Astrocyte (in vitro differentiated cells and primary cell): ENCODE measurements around the gene TRAF6. TPM values are rescaled to one million over a fixed set of nuclear protein-coding genes. Genes with fewer than 3 reads are reported as not detected.

Source experiments
- DNase-seq: peaks from one replicate; pipeline ENCODE4 v3.0.0-alpha.2; 2010; ENCODE audit warnings: low read depth
- FAIRE-seq: peaks from 2 replicates; lab custom pipeline; 2011; peaks lifted over from hg19 to GRCh38; lab: Jason Lieb, UNC
- H2AFZ ChIP-seq: 2 replicates; pipeline ENCODE4 v1.6.0; 2012; ENCODE audit warnings: low read depth, low read length, inconsistent platforms
- H3K27ac ChIP-seq: 2 replicates; pipeline ENCODE4 v1.5.1; 2011; ENCODE audit warnings: low read depth, low read length, inconsistent platforms
- H3K27me3 ChIP-seq: 2 replicates; pipeline ENCODE4 v1.6.0; 2011; ENCODE audit warnings: low read length, inconsistent platforms; ENCODE audit not compliant: insufficient read depth
- H3K36me3 ChIP-seq: 2 replicates; pipeline ENCODE4 v1.5.1; 2011; ENCODE audit warnings: low read length, inconsistent platforms; ENCODE audit not compliant: insufficient read depth
- H3K4me1 ChIP-seq: 2 replicates; pipeline ENCODE4 v1.5.1; 2011; ENCODE audit warnings: low read length, inconsistent platforms; ENCODE audit not compliant: insufficient read depth
- H3K4me2 ChIP-seq: 2 replicates; pipeline ENCODE4 v1.6.0; 2012; ENCODE audit warnings: low read length, inconsistent platforms
- H3K4me3 ChIP-seq: 2 replicates; pipeline ENCODE4 v1.5.1; 2011; ENCODE audit warnings: low read depth, mild to moderate bottlenecking, low read length, inconsistent platforms; ENCODE audit not compliant: insufficient read depth
- H3K79me2 ChIP-seq: 2 replicates; pipeline ENCODE4 v1.6.0; 2012; ENCODE audit warnings: mild to moderate bottlenecking, low read length, inconsistent platforms; ENCODE audit not compliant: insufficient read depth
- H3K9ac ChIP-seq: 2 replicates; pipeline ENCODE4 v1.6.0; 2012; ENCODE audit warnings: mild to moderate bottlenecking, low read length, inconsistent platforms
- H3K9me3 ChIP-seq: 2 replicates; pipeline ENCODE4 v1.5.1; 2012; ENCODE audit warnings: low read depth, mild to moderate bottlenecking, low read length, inconsistent platforms; ENCODE audit not compliant: insufficient read depth
- H4K20me1 ChIP-seq: 2 replicates; pipeline ENCODE4 v1.6.0; 2012; ENCODE audit warnings: low read length, inconsistent platforms; ENCODE audit not compliant: insufficient read depth
- H3K27ac Mint-ChIP-seq: one replicate; pipeline ENCODE4 v1.8.0; 2021; ENCODE audit warnings: mild to moderate bottlenecking, mixed read lengths; ENCODE audit not compliant: unreplicated experiment
- H3K27me3 Mint-ChIP-seq: one replicate; pipeline ENCODE4 v1.8.0; 2021; ENCODE audit warnings: low read depth, mixed read lengths; ENCODE audit not compliant: unreplicated experiment
- H3K36me3 Mint-ChIP-seq: one replicate; pipeline ENCODE4 v1.8.0; 2021; ENCODE audit warnings: low read depth, mixed read lengths; ENCODE audit not compliant: unreplicated experiment
- H3K4me1 Mint-ChIP-seq: one replicate; pipeline ENCODE4 v1.8.0; 2021; ENCODE audit warnings: low read depth, mixed read lengths; ENCODE audit not compliant: unreplicated experiment
- H3K4me3 Mint-ChIP-seq: one replicate; pipeline ENCODE4 v1.8.0; 2021; ENCODE audit warnings: mild to moderate bottlenecking, moderate library complexity, mixed read lengths; ENCODE audit not compliant: unreplicated experiment
- H3K9me3 Mint-ChIP-seq: one replicate; pipeline ENCODE4 v1.8.0; 2021; ENCODE audit warnings: mild to moderate bottlenecking, mixed read lengths; ENCODE audit not compliant: unreplicated experiment
- CTCF ChIP-seq: IDR thresholded peaks from 2 replicates; pipeline ENCODE4 v1.5.1; 2011; ENCODE audit warnings: low read depth, mild to moderate bottlenecking, inconsistent platforms, low read length, moderate library complexity; ENCODE audit not compliant: insufficient read depth
- EZH2 ChIP-seq: IDR thresholded peaks from 2 replicates; pipeline ENCODE4 v1.6.1; 2012; ENCODE audit warnings: mild to moderate bottlenecking, low read length, inconsistent platforms; ENCODE audit not compliant: insufficient read depth
- total RNA-seq: library from RNA; stranded (reverse); gene quantifications from 2 replicates; pipeline ENCODE4 v1.2.1, GENCODE V29; 2021

TRAF6 gene
- total RNA-seq, 1 donor from 2014 or later, result 19.4 TPM

GRCh38 chr11:36471577-36471976, 38.5 kb downstream of the TRAF6 start:
- no peak overlapping the region for H3K4me3 ChIP-seq
- no peak for TF ChIP-seq EZH2
- H3K27me3 ChIP-seq, result no peaks in the 10 kb centered on the region
- no peak for FAIRE-seq
- H3K4me2 ChIP-seq, result no peak overlapping the region
- H3K9ac ChIP-seq, result no peak overlapping the region
- H3K79me2 ChIP-seq, result no peaks in the 10 kb centered on the region
- peaks cover 5% of the 10 kb centered on the region for H3K36me3 Mint-ChIP-seq
- no peak overlapping the region for H3K27ac ChIP-seq
- H3K27ac Mint-ChIP-seq, result no peak overlapping the region
- no peaks in the 10 kb centered on the region for H3K36me3 ChIP-seq
- no peak overlapping the region for H3K4me3 Mint-ChIP-seq
- no peaks in the 10 kb centered on the region for H3K27me3 Mint-ChIP-seq
- H3K9me3 ChIP-seq, result no peaks in the 10 kb centered on the region
- peaks cover 42% of the 10 kb centered on the region for H3K4me1 Mint-ChIP-seq
- peaks cover 4% of the 10 kb centered on the region for H3K9me3 Mint-ChIP-seq
- peaks cover 20% of the 10 kb centered on the region for H3K4me1 ChIP-seq
- no peak overlapping the region for H2AFZ ChIP-seq
- no peak for DNase-seq
- no peaks in the 10 kb centered on the region for H4K20me1 ChIP-seq

- no peaks in the 10 kb centered on the region for H3K79me2 ChIP-seq
- peak overlapping the region; percentile 90 for H3K27ac Mint-ChIP-seq
- peak overlapping the region; percentile 66 for H3K4me2 ChIP-seq
These were observed 39.9 kb downstream of the TRAF6 start for GRCh38 chr11:36469881-36470802.

GRCh38 chr11:36469063-36469462, 41.0 kb downstream of the TRAF6 start:
- H3K9me3 Mint-ChIP-seq, result peaks cover 4% of the 10 kb centered on the region
- H3K27me3 ChIP-seq, result no peaks in the 10 kb centered on the region
- no peaks in the 10 kb centered on the region for H3K36me3 ChIP-seq
- peak overlapping the region; percentile 90 for H3K27ac Mint-ChIP-seq
- H3K36me3 Mint-ChIP-seq, result peaks cover 9% of the 10 kb centered on the region
- H3K9ac ChIP-seq, result peak overlapping the region; percentile 15
- peaks cover 49% of the 10 kb centered on the region for H3K4me1 Mint-ChIP-seq
- no peaks in the 10 kb centered on the region for H3K27me3 Mint-ChIP-seq
- H3K4me2 ChIP-seq, result peak overlapping the region; percentile 66
- FAIRE-seq (no peak), DNase-seq (no peak)
- H3K4me3 ChIP-seq, result no peak overlapping the region
- peak; percentile 59 for TF ChIP-seq CTCF
- no peak for TF ChIP-seq EZH2
- no peak overlapping the region for H2AFZ ChIP-seq
- H3K4me1 ChIP-seq, result peaks cover 34% of the 10 kb centered on the region
- H3K27ac ChIP-seq, result peak overlapping the region; percentile 80
- no peaks in the 10 kb centered on the region for H3K79me2 ChIP-seq
- H3K9me3 ChIP-seq, result no peaks in the 10 kb centered on the region
- peak overlapping the region; percentile 35 for H3K4me3 Mint-ChIP-seq
- H4K20me1 ChIP-seq, result no peaks in the 10 kb centered on the region

More at GRCh38 chr11:36469881-36470802, 39.9 kb downstream of the TRAF6 start:
- FAIRE-seq (peak; percentile 98), DNase-seq (peak; percentile 91)
- Mint-ChIP-seq H3K27me3 (no peaks in the 10 kb centered on the region), H3K9me3 (peaks cover 4% of the 10 kb centered on the region), H3K36me3 (peaks cover 9% of the 10 kb centered on the region), H3K4me3 (no peak overlapping the region), H3K4me1 (peaks cover 38% of the 10 kb centered on the region)
- H3K27me3 ChIP-seq, result no peaks in the 10 kb centered on the region
- TF ChIP-seq EZH2, result no peak
- TF ChIP-seq CTCF, result no peak
- H3K4me3 ChIP-seq, result no peak overlapping the region
- peak overlapping the region; percentile 57 for H3K9ac ChIP-seq
- H3K4me1 ChIP-seq, result peaks cover 25% of the 10 kb centered on the region
- H3K27ac ChIP-seq, result peak overlapping the region; percentile 80
- H3K9me3 ChIP-seq, result no peaks in the 10 kb centered on the region
- no peaks in the 10 kb centered on the region for H3K36me3 ChIP-seq
- no peaks in the 10 kb centered on the region for H4K20me1 ChIP-seq
- no peak overlapping the region for H2AFZ ChIP-seq
